Keratinocyte (primary cell): ENCODE data around the gene CTCFL.

Source experiments
- CTCF ChIP-seq, 3 experiments: IDR thresholded peaks in 1 of 3; conservative IDR thresholded peaks in 1 of 3; optimal IDR thresholded peaks in 1 of 3; 2 replicates in 2 of 3; 3 replicates in 1 of 3; pipeline versions ENCODE3 to v1.5.1; 2011; ENCODE audit warnings: low read length in 3 of 3, mild to moderate bottlenecking in 3 of 3, moderate library complexity in 2 of 3, control low read depth in 1 of 3, inconsistent platforms in 1 of 3; ENCODE audit not compliant: insufficient read depth in 2 of 3; ENCODE audit errors: extremely low read depth in 1 of 3
- EZH2 ChIP-seq: IDR thresholded peaks from one replicate; pipeline ENCODE4 v1.6.1; 2012; ENCODE audit warnings: inconsistent platforms, mild to moderate bottlenecking, low read length, moderate library complexity

- TF ChIP-seq EZH2, result no peak
- no peak for TF ChIP-seq CTCF (optimal IDR thresholded peaks at IDR 0.05 in 1 of 3, IDR thresholded peaks at IDR 0.05 in 1 of 3, conservative IDR thresholded peaks at IDR 0.05 in 1 of 3; ENCODE audit: extremely low read depth in 1 of 3, insufficient read depth in 2 of 3, low read length in 3 of 3)
Observed at GRCh38 chr20:57462781-57463180, 62.2 kb downstream of the CTCFL start.
